Activated CD8-positive, alpha-beta memory T cell treated with anti-CD3 and anti-CD28 coated beads for 1 hour (primary cell): ENCODE data around the gene LYVE1.

Experiments used
- DNase-seq, 2 donors: peaks; one replicate each; pipeline ENCODE4 v3.0.0-alpha.2; 2020; ENCODE audit warnings: low read depth in 1 of 2; ENCODE audit errors: extremely low read depth in 1 of 2

The LYVE1 gene

DNA sequence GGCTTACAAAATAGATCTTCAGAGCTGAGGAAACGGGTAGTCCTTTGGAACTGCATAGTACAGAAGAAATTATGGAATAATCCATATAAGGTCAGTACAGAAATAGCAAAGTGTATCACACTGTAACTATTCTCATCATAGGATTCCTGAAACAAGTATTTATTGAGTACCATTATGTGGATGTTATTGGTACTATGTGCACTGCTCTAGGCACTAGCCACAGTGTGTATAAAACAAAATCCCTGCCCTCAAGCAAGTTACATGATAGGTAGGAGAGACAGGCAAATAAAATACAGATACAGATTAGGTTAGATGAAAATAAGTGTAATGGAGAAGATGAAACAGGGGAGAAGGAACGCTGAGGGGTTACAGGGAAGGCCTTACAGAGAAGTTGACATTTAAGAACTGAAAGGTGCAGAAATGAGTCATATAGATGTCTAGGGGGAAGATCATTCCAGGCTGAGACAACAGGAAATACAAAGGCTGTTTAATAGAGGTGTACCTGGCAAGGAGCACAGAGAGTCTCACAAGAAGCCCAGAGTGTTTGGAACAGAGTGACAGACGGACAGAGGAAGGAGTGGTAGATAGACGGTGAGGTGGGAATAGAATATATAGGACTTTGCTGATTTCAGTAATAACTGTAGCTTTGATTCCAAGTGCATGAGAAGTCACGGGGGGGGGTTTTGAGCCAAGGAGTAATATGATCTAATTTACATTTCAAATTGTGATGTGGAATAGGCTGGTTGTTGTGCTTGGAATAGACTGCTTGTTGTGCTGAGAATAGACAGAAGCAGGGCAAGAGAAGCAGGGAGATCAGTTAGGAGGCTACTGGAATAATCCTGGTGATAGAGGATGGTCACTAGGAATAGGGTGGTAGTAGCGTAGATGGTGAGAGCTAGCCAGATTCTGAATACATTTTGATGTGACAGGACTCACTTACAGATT lies 41.2 kb downstream of the LYVE1 start:
- no peak for DNase-seq

DNA sequence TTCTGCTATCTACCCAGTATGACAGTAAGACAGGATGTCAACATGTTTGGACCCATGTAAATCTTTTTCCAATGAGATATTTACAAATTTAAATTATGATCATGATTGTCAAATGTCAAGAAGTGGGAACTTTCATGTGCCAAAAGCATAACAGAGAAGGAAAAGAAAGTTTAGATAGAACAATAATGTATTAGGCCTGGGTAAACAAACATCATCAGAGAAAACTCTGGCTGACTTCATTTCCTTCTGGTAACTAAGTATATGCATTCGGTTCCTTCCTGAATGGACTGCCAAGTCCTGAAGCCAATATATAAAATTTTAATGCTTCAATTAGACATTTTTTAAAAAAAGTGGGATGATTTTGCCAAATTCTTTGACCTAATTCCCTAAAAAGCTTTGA lies 44.0 kb downstream of the LYVE1 start:
- no peak for DNase-seq

DNA sequence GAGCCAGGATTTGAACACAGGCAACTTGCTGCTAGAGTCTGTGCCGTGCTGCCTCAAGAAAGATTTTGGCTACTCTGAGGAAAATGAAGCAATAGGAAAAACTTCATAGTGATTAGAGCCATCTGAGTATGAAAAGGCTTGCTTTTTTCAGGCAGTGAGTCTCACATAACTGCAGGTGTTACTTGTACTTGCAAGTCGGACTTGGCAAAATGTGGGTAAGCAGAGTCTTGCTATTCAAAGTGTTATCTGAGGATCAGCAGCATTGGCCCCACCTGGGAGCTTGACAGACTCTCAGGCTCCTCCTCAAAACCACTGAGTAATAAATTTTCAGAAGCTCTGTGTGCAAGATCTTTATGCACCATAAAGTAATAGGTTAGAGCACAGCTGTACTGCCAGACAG lies 45.5 kb downstream of the LYVE1 start:
- DNase-seq: no peak

DNA sequence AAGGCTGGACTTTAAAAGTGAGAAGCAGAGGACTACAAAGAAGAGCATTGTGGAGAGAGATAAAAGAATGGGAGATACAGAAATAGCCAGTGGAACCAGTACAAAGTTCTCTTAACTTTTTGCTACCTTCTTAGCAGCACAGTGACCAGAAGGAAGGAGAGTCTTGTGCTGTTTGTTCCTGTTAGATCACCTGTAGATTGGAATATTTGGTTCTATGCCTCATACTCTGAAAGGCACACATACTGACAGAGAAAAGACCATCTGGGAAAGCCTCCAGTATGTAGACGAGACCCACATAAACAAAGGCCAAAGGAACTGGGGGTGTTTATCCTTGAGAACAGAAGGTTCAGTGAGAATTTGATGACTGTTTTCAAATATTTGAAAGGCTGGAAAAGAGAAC lies 46.2 kb downstream of the LYVE1 start:
- no peak for DNase-seq

DNA sequence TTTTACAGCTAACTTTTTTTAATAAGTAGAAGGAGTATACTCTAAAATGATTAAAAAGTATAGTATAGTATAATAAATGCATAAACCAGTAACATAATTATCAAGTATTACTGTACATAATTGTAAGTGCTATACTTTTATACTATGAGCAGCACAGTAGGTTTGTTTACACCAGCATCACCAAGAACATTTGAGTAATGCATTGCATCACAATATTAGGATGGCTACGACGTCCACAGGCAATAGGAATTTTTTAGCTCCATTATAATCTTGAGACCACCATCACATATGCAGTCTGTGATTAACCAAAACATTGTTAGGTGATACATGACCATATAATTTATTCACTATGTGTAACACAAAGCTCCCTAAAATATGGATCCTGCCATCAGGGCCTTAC lies 47.9 kb downstream of the LYVE1 start:
- no peak for DNase-seq

DNA sequence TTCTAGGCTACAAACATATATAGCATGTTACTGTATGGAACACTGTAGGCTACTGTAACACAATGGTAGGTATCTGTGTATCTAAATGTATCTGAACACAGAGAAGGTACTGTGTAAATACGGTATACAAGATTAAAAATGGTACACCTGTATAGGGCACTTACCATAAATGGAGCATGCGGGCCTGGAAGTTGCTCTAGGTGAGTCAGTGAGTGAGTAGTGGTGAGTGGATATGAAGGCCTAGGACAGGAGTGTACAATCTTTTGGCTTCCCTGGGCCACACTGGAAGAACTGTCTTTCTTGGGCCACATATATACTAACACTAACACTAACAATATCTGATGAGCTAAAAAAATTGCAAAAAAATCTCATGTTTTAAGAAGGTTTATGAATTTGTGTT lies 48.8 kb downstream of the LYVE1 start:
- no peak for DNase-seq

DNA sequence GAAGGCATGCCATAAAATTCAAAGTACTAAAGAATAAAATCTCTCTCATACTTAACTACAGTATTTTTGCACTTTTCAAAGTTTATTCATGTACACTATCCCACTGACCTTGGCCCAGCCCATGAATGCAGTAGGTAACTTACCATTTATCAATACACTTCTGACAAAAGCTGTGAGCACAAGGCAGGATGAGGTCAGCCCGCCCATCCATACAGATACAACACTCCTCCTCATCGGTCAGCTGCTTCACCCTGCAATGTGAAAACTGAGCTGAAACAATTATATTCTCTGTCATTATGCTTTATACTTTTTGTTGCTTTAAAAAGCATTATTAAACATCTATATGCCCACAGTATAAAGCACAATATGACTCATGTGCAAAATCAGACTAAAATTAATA lies 49.6 kb downstream of the LYVE1 start:
- DNase-seq: no peak

DNA sequence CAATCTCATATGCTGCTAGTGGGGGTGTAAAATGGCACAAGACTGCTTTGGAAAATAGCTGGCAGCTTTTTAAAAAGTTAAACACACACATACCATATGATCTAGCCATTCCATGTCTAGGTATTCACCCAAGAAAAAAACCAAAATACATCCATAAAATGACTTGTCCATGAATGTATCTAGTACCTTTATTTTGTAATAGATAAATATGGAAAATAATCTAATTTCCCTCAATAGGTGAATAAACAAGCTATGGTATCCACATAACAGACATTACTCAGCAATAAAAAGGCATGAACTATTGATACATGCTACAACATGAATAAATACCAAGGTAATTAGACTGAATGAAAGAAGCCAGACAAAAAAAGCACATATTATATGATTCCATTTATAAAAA lies 50.3 kb downstream of the LYVE1 start:
- no peak for DNase-seq

DNA sequence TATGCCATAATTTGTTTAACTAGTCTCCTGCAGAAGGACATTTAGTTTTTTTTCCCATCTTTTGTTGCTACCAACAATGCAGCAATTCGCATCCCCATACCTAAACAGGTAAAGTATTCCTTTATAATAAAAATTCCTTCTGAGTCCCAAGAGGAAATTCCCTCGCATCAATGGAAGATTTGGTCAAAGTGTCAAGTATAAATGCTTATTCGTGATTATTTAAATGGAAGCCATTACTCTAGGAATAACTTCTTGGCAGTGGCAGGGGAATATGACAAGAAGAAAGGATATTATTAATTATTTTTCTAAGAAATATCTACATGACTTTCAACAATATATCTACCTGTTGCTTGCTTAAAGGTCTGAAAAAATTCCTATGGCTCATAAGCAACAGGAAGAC lies 53.0 kb downstream of the LYVE1 start:
- DNase-seq: no peak

DNA sequence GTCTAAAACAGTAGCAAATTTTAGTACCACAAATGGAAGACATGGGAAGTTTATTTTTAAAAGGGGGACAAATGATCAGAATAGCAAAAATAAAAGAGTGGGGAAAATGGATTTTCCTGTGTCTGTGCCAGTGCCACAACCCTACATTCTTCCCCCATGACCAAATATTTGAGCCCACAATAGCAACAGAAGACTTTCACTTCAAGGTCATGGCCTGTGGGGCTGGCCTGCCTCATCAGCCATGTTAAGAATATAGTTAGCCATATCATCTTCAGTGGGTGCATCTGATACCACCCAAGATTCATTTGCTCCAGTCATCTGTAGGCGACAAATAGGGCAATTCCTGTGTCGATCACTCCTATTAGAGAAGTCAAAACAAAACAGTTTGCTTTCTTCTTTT lies 53.8 kb downstream of the LYVE1 start:
- no peak for DNase-seq

DNA sequence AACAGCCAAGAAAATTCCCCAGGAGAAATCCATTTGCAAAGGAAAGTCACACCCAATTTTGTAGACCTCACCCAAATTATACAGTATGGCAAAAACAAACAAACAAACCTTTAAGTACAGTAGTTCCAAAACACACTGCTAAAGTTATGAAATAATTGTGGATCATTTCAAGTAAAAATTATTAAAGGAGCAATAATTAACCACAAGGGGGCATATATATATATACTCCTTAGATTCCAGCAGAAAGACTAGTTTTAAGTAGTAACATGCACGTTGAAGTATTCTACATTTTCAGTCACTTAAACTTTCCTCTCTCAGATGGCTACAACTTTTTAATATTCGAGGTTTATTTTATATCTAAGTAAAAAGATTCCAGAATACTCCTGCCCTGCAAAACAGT lies 54.3 kb downstream of the LYVE1 start:
- no peak for DNase-seq

DNA sequence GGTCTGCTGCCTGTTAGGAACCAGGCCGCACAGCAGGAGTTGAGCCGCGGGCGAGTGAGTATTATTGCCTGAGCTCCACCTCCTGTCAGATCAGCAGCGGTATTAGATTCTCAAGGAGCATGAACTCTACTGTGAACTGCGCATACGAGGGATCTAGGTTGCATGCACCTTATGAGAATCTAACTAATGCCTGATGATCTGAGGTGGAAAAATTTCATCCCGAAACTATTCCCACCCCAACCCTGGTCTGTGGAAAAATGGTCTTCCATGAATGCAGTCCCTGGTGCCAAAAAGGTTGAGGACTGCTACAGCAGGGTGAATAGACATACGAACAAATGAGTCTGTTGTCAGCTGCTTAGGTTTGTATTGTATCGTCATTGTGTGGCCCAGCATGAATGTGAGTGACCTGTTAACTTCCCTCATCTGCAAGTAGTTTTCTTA lies 57.3 kb downstream of the LYVE1 start:
- DNase-seq: no peak
